Mucosa of gallbladder (tissue), 1 donor: ENCODE measurements around the gene HERC2. TPM values are rescaled to one million over a fixed set of nuclear protein-coding genes. Genes with fewer than 3 reads are reported as not detected.
"Not testable (repeated sequence)": the region's sequence is repeated elsewhere in the genome, so short reads cannot be mapped to it uniquely, and the experiment has no call there.

Experiments
- DNase-seq: peaks from one replicate; pipeline ENCODE4 v3.0.0-alpha.2; 2020; ENCODE audit warnings: low spot score
- total RNA-seq: library from RNA; stranded (reverse); gene quantifications from one replicate; pipeline ENCODE4 v1.2.1, GENCODE V29; 2021
- donor health status: DM: no; HTN: no; CAD: no.

HERC2 gene
- total RNA-seq, 1 donor from 2014 or later, result 55.9 TPM

GRCh38 chr15:28273873-28274610 is 47.9 kb downstream of the HERC2 start:
- no peak for DNase-seq

GRCh38 chr15:28273468-28273867 is 48.5 kb downstream of the HERC2 start:
- no peak for DNase-seq

- DNase-seq, result no peak
Observed at GRCh38 chr15:28272587-28272986, 49.4 kb downstream of the HERC2 start.

- no peak for DNase-seq
Observed at GRCh38 chr15:28271697-28272260, 50.2 kb downstream of the HERC2 start.

- no peak for DNase-seq
Observed at GRCh38 chr15:28269097-28269496, 52.9 kb downstream of the HERC2 start.

- DNase-seq, result no peak
Observed at GRCh38 chr15:28267727-28268126, 54.3 kb downstream of the HERC2 start.

GRCh38 chr15:28265334-28266019 is 56.5 kb downstream of the HERC2 start:
- no peak for DNase-seq

GRCh38 chr15:28264166-28264565 is 57.8 kb downstream of the HERC2 start:
- DNase-seq, result no peak

- no peak for DNase-seq
Observed at GRCh38 chr15:28262438-28262837, 59.5 kb downstream of the HERC2 start.

- DNase-seq, result no peak
Observed at GRCh38 chr15:28260722-28261121, 61.3 kb downstream of the HERC2 start.

GRCh38 chr15:28260317-28260716 is 61.7 kb downstream of the HERC2 start:
- no peak for DNase-seq

- DNase-seq, result no peak
Observed at GRCh38 chr15:28255965-28256364, 66.0 kb downstream of the HERC2 start.

GRCh38 chr15:28252831-28253230 is 69.1 kb downstream of the HERC2 start:
- no peak for DNase-seq

GRCh38 chr15:28246605-28247004 is 75.4 kb downstream of the HERC2 start:
- no peak for DNase-seq

- DNase-seq, result no peak
Observed at GRCh38 chr15:28243901-28244300, 78.1 kb downstream of the HERC2 start.

- DNase-seq, result no peak
Observed at GRCh38 chr15:28243399-28243798, 78.6 kb downstream of the HERC2 start.

- DNase-seq, result not testable (repeated sequence)
Observed at GRCh38 chr15:28238296-28238695, 83.7 kb downstream of the HERC2 start.

- not testable (repeated sequence) for DNase-seq
Observed at GRCh38 chr15:28231743-28232142, 90.2 kb downstream of the HERC2 start.

GRCh38 chr15:28231336-28231735 is 90.6 kb downstream of the HERC2 start:
- not testable (repeated sequence) for DNase-seq

GRCh38 chr15:28228990-28229640 is 92.9 kb downstream of the HERC2 start:
- not testable (repeated sequence) for DNase-seq

GRCh38 chr15:28228096-28228495 is 93.9 kb downstream of the HERC2 start:
- no peak for DNase-seq

GRCh38 chr15:28227303-28227702 is 94.7 kb downstream of the HERC2 start:
- not testable (repeated sequence) for DNase-seq
